ENCODE results near the gene HADHB. TPM values are rescaled to one million over a fixed set of nuclear protein-coding genes. Genes with fewer than 3 reads are reported as not detected.
A peak's percentile ranks its signal among the peaks of the same experiment; 100 is the strongest.

The HADHB gene
- polyA plus RNA-seq, 3 donors, result 94.3 to 200 (median 186) TPM

GRCh38 chr2:26197516-26197915 lies 47.2 kb upstream of the HADHB start:
- Mint-ChIP-seq H3K9me3 (peaks cover 3 to 17% (median 10%) of the 10 kb centered on the region in 7 donors), H3K36me3 (peaks cover 85 to 96% of the 10 kb centered on the region in 2 donors), H3K4me1 (peaks cover 14% of the 10 kb centered on the region), H3K27me3 (ENCODE audit: low read depth in 3 of 3) (no peaks in the 10 kb centered on the region), H3K4me3 (no peak overlapping the region), H3K27ac (peak overlapping the region in 5 of 7 donors; percentile 18 to 36 (median 24))
- Histone ChIP-seq H3K4me3 (replicated peaks in 1 of 3; ENCODE audit: low read depth in 2 of 3, low read length in 3 of 3) (no peak overlapping the region), H3K27me3 (ENCODE audit: control insufficient read depth in 2 of 2, insufficient read depth in 2 of 2, low read length in 2 of 2) (no peaks in the 10 kb centered on the region), H3K9me3 (replicated peaks in 1 of 2; ENCODE audit: control insufficient read depth in 1 of 2, insufficient read depth in 1 of 2, low read length in 2 of 2) (peaks cover 3 to 8% of the 10 kb centered on the region in 2 donors), H3K27ac (ENCODE audit: low read depth in 1 of 2, low read length in 2 of 2) (peak overlapping the region in 1 of 2 donors; percentile 63), H3K36me3 (replicated peaks in 1 of 2; ENCODE audit: control insufficient read depth in 1 of 2, insufficient read depth in 2 of 2, low read length in 2 of 2) (peaks cover 84 to 99% of the 10 kb centered on the region in 2 donors), H3K4me2 (replicated peaks; ENCODE audit: extremely low read depth, low read length, poor library complexity, severe bottlenecking) (no peak overlapping the region), H4K20me1 (ENCODE audit: insufficient read depth, low read length) (peaks cover 25% of the 10 kb centered on the region), H3K9ac (ENCODE audit: insufficient read depth, low read length, poor library complexity, severe bottlenecking) (no peak overlapping the region), H3K4me1 (ENCODE audit: control insufficient read depth in 1 of 2, insufficient read depth in 2 of 2, low read length in 2 of 2) (peaks cover 14 to 16% of the 10 kb centered on the region in 2 donors), H2AFZ (ENCODE audit: insufficient read depth, low read depth, low read length, poor library complexity, severe bottlenecking) (no peak overlapping the region), H3K79me2 (ENCODE audit: insufficient read depth, low read length) (no peaks in the 10 kb centered on the region)
- 96% methylated on average over 4 of the region's 4 CpGs for WGBS (ENCODE audit: insufficient coverage)
- TF ChIP-seq, protein P1, sequence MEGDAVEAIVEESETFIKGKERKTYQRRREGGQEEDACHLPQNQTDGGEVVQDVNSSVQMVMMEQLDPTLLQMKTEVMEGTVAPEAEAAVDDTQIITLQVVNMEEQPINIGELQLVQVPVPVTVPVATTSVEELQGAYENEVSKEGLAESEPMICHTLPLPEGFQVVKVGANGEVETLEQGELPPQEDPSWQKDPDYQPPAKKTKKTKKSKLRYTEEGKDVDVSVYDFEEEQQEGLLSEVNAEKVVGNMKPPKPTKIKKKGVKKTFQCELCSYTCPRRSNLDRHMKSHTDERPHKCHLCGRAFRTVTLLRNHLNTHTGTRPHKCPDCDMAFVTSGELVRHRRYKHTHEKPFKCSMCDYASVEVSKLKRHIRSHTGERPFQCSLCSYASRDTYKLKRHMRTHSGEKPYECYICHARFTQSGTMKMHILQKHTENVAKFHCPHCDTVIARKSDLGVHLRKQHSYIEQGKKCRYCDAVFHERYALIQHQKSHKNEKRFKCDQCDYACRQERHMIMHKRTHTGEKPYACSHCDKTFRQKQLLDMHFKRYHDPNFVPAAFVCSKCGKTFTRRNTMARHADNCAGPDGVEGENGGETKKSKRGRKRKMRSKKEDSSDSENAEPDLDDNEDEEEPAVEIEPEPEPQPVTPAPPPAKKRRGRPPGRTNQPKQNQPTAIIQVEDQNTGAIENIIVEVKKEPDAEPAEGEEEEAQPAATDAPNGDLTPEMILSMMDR (IDR thresholded peaks at IDR 0.05), result no peak
- intact Hi-C loops (cut with micrococcal nuclease), result no loop called here
- DNase-seq, result no peak

GRCh38 chr2:26202981-26203490 lies 41.7 kb upstream of the HADHB start:
- Histone ChIP-seq H3K27ac (ENCODE audit: low read depth in 1 of 2, low read length in 2 of 2) (no peak overlapping the region), H3K4me3 (replicated peaks in 1 of 3; ENCODE audit: low read depth in 2 of 3, low read length in 3 of 3) (no peak overlapping the region), H3K27me3 (ENCODE audit: control insufficient read depth in 2 of 2, insufficient read depth in 2 of 2, low read length in 2 of 2) (no peaks in the 10 kb centered on the region), H3K4me2 (replicated peaks; ENCODE audit: extremely low read depth, low read length, poor library complexity, severe bottlenecking) (no peak overlapping the region), H3K9ac (ENCODE audit: insufficient read depth, low read length, poor library complexity, severe bottlenecking) (no peak overlapping the region), H3K9me3 (replicated peaks in 1 of 2; ENCODE audit: control insufficient read depth in 1 of 2, insufficient read depth in 1 of 2, low read length in 2 of 2) (peaks cover 0 to under 1% of the 10 kb centered on the region in 2 donors), H3K79me2 (ENCODE audit: insufficient read depth, low read length) (no peaks in the 10 kb centered on the region), H3K36me3 (replicated peaks in 1 of 2; ENCODE audit: control insufficient read depth in 1 of 2, insufficient read depth in 2 of 2, low read length in 2 of 2) (peaks cover 90 to 99% of the 10 kb centered on the region in 2 donors), H3K4me1 (ENCODE audit: control insufficient read depth in 1 of 2, insufficient read depth in 2 of 2, low read length in 2 of 2) (no peaks in the 10 kb centered on the region), H4K20me1 (ENCODE audit: insufficient read depth, low read length) (no peaks in the 10 kb centered on the region), H2AFZ (ENCODE audit: insufficient read depth, low read depth, low read length, poor library complexity, severe bottlenecking) (no peak overlapping the region)
- DNase-seq, result no peak
- Mint-ChIP-seq H3K9me3 (peaks cover 0 to 10% (median 3%) of the 10 kb centered on the region in 7 donors), H3K27ac (no peak overlapping the region), H3K4me1 (no peaks in the 10 kb centered on the region), H3K36me3 (peaks cover 87 to 94% of the 10 kb centered on the region in 2 donors), H3K4me3 (no peak overlapping the region), H3K27me3 (ENCODE audit: low read depth in 3 of 3) (no peaks in the 10 kb centered on the region)
- 100% methylated on average over 1 of the region's 1 CpG for WGBS (ENCODE audit: insufficient coverage)
- intact Hi-C loops (cut with micrococcal nuclease), result no loop called here
- TF ChIP-seq, protein P1 (IDR thresholded peaks at IDR 0.05), result no peak

Measured in CD14-positive monocyte (primary cell).